GM12891 (cell line): ENCODE measurements around the gene CYP1A1.

Source experiments
- DNase-seq: peaks from one replicate; pipeline ENCODE4 v3.0.0; 2011; ENCODE audit warnings: low spot score; ENCODE audit not compliant: insufficient read length
- FAIRE-seq: peaks from 2 replicates; lab custom pipeline; 2011; peaks lifted over from hg19 to GRCh38; lab: Jason Lieb, UNC
- PAX5 ChIP-seq: IDR thresholded peaks from 2 replicates; pipeline ENCODE4 v1.6.1; 2011; ENCODE audit warnings: low read length, moderate library complexity, mild to moderate bottlenecking; ENCODE audit not compliant: insufficient read depth, severe bottlenecking
- POLR2A ChIP-seq: IDR thresholded peaks from 2 replicates; pipeline ENCODE4 v1.6.1; 2011; ENCODE audit warnings: low read depth, low read length, control low read depth
- POLR2AphosphoS5 ChIP-seq: IDR thresholded peaks from 2 replicates; pipeline ENCODE4 v1.6.1; 2011; ENCODE audit warnings: low read depth, low read length, control low read depth
- POU2F2 ChIP-seq: IDR thresholded peaks from 2 replicates; pipeline ENCODE4 v1.6.1; 2011; ENCODE audit warnings: low read depth, mild to moderate bottlenecking, control low read depth, low read length, moderate library complexity
- SPI1 ChIP-seq: IDR thresholded peaks from 2 replicates; pipeline ENCODE4 v1.6.1; 2011; ENCODE audit warnings: low read depth, low read length, control low read depth
- TAF1 ChIP-seq: IDR thresholded peaks from 2 replicates; pipeline ENCODE4 v1.6.1; 2011; ENCODE audit warnings: low read depth, low read length, control low read depth

Gene CYP1A1

DNA sequence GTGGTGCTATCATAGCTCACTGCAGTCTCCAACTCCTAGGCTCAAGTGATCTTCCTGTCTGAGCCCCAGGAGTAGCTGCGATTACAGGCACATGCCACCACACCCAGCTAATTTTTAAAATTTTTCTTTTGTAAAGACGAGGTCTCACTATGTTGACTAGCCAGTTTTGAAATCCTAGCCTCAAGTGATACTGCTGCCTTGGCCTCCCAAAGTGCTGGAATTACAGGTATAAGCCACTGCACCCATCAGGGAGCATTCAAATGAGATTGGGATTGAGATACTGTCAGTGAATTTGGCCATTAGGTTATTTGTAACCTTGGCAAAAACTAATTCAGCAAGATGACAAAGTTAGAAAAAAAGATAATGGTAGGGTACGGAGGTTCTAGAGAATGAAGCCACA, 51.2 kb downstream of the CYP1A1 start:
- DNase-seq (no peak), FAIRE-seq (no peak)
- no peak for TF ChIP-seq TAF1
- TF ChIP-seq POU2F2: no peak
- TF ChIP-seq PAX5: no peak
- TF ChIP-seq POLR2AphosphoS5: no peak
- TF ChIP-seq POLR2A: no peak
- no peak for TF ChIP-seq SPI1

- FAIRE-seq: no peak
- TF ChIP-seq TAF1: no peak
- TF ChIP-seq PAX5: no peak
- TF ChIP-seq POU2F2: no peak
- no peak for TF ChIP-seq POLR2AphosphoS5
- no peak for DNase-seq
These were observed 55.7 kb downstream of the CYP1A1 start for GRCh38 chr15:74669627-74670026.
